KOPT-K1 (cell line): ENCODE measurements around the gene ARMCX6.

ENCODE experiments used
- H3K27ac ChIP-seq: fragments of 200-600 bp; sonication (generic); 2 replicates; pipeline ENCODE4 v1.5.1; 2016; ENCODE audit warnings: antibody characterized with exemption, mild to moderate bottlenecking, low read depth, low read length; ENCODE audit not compliant: poor library complexity, severe bottlenecking
- H3K36me3 ChIP-seq: fragments of 200-600 bp; sonication (generic); 2 replicates; pipeline ENCODE4 v1.5.1; 2017; ENCODE audit warnings: antibody characterized with exemption, mild to moderate bottlenecking, low read length, moderate library complexity; ENCODE audit not compliant: insufficient read depth
- H3K9me3 ChIP-seq: fragments of 200-600 bp; sonication (generic); 2 replicates; pipeline ENCODE4 v1.5.1; 2017; ENCODE audit warnings: antibody characterized with exemption, low read length, mild to moderate bottlenecking; ENCODE audit not compliant: insufficient read depth, poor library complexity, severe bottlenecking

The ARMCX6 gene

DNA sequence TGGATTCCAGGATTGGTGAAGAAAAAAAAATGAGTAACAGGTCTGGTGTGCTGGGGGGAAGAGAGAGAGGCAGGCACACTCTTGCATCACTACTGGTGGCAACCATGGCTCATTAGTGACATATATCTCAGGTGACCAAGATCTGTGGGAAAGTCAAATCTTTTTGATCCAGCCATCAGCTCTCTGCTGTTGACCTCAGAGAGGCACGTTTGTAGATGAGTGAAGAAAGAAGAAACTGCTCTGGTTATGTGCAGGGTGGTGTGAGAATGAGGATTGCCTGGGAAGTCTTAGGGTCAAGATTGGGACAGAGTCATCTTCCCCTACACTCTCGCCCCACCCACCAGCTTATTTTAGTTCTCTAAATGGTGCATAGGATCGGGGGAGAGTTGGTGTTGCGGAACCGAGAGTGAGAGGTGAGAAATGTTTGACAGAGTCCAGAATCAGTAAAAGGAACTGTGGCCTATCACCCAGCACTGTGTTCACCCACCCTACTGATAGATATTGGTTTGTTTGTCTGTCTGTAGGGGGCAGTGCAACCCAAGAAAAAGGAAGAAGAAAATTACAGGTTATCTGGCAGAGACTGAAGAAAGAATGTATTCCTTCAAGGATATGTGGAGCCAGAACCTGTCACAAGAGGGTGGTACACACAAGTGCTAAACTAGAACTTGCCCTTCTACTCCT, 21.9 kb downstream of the ARMCX6 start:
- no peak overlapping the region for H3K27ac ChIP-seq
- no peaks in the 10 kb centered on the region for H3K36me3 ChIP-seq
- no peaks in the 10 kb centered on the region for H3K9me3 ChIP-seq
